Measurements from ENCODE around the gene FBXO47. TPM values are rescaled to one million over a fixed set of nuclear protein-coding genes. Genes with fewer than 3 reads are reported as not detected.

Gene FBXO47
- polyA plus RNA-seq (ENCODE audit: insufficient read length): not detected

GRCh38 chr17:38967290-38967738 lies at the start of gene FBXO47:
FBXO47 (minus strand) TSS chr17:38967403; CDS start chr17:38963025, 4,378 bp downstream.
- peak; percentile 58 for DNase-seq (ENCODE audit: low read depth)

- DNase-seq (ENCODE audit: low read depth): no peak
Measured at GRCh38 chr17:39016193-39017153, 49.3 kb upstream of the FBXO47 start.

DNA sequence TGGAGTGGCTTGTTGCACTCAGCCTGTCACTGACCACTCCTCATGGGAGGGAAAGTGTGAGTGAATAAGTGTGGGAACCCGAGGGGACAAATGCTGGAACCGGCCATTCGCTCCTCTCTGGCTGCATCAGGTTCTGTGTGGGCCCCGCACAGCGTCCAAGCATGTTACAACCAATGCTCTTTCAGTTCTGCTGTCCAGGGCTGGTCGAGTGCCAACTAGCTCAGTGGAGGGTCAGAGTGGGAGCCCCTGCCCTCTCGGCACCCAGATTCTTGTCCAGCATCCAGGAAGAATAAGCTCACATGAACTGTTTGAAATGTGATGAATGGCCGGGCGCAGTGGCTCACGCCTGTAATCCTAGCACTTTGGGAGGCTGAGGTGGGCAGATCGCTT lies 48.3 kb upstream of the FBXO47 start:
- DNase-seq (ENCODE audit: low read depth): no peak

DNA sequence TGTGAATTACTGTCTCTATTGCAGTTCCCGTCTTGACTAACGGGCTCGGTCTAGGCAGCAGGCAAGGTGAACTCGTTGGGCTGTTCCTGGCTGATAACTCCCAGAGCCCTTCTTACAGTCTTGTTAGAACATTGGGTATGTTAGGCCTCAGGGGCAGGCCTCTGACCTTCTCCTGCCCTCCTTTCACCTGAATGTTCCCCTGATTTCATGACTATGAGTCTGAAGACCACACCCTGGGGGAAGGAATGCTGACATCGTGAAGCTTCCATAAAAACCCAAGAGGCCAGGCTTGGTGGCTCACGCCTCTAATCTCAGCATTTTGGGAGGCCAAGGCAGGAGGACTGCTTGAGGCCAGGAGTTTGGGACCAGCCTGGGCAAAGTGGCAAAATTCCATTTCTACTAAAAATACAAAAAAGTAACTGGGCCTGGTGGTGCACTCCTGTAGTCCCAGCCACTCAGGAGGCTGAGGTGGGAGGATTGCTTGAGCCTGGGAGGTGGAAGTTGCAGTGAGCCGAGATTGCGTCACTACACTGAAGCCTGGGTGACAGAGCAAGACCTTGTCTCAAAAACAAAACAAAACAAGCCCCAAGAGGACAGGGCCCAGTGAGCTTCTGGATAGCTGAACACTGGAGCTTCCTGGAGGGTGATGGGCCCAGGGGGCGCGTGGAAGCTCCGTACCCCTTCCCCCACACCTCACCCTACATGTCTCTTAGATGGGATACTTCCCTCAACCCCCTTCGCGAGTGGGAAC lies 47.8 kb upstream of the FBXO47 start:
- DNase-seq (ENCODE audit: low read depth): no peak

DNA sequence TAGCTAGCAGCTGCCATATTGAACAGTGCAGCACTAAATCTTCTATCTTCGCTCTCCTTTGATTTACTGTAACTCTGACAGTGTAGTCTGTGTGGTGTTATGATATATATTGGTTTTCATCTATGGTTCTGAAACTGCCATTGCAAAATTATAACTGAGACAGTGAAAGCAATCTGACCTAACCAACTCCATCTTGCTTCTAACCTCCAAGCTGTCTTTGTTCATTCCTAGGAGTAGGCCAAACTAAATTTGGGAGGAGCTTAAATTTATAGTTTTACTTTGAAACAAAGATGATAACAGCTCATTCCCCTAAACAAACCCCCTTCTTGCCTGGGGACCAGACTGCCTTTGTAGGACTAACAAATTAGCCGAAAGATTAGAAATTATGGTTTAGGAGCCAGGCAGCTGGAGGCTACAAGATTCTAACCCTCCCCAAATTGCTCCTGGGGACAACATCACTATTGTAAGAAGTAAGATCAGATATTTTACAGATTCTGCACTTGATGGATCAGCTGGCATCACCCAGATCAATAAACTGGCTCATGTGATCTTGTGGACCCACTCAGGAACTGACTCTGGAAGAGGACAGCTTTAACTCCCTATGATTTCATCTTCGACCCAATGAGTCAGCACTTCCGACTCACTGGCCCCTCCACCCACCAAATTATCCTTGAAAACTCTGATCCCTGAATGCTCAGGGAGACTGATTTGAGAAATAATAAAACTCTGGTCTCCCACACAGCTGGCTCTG lies 47.0 kb upstream of the FBXO47 start:
- no peak for DNase-seq (ENCODE audit: low read depth)

- DNase-seq (ENCODE audit: low read depth): no peak
Measured at GRCh38 chr17:39012725-39013124, 45.5 kb upstream of the FBXO47 start.

- no peak for DNase-seq (ENCODE audit: low read depth)
Measured at GRCh38 chr17:39011907-39012468, 44.8 kb upstream of the FBXO47 start.

- no peak for DNase-seq (ENCODE audit: low read depth)
Measured at GRCh38 chr17:39009581-39010001, 42.4 kb upstream of the FBXO47 start.

DNA sequence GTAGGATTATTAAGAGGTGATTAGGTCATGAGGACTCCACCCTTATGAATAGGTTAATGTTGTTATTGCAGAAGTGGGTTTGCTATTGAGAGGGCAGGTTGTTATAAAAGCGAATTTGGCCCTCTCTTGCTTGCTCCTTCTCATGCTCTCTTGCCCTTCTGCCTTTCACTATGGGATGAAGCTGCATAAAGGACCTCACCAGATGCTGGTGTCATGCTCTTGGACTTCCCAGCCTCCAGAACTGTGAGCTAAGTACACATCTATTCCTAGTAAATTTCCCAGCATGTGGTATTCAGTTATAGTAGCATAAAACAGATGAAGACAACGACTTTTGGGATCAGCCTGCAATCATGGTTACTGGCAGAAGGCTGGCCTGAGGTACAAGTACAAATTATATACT lies 41.4 kb upstream of the FBXO47 start:
- DNase-seq (ENCODE audit: low read depth): no peak

DNA sequence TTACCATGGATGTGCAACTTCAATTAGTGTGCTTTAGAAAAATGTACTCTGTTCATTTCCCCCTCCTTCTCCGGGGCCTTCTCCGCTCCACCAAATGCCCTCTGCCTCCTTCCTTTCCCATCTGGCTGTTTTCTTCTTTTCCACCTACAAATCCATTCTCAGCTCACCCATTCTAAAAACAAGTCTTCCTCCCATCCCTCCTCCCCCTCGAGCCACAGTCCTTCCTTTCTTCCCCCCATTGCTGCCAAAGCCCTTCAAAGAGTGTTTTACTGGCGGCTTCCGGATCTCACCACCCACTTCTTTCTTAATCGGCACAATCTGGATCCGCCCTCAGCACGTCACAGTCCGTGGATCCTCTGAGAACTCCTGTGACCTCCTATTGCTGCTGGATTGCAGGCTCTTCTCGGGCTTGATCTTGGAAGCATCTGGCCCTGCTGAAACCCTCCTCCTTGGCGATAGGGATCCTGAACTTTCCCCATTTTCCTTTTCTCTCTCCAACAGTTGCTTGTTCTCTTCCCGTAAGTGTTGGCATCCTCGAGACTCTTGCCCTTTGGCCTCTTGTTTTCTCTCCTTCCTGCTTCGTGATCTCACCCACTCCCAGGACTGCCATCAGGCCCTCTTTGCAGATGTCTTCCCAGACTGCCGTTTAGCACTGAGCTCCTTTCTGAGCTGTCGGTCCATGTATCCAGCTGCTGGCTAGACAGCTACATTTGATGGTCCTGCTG lies 36.0 kb upstream of the FBXO47 start:
- no peak for DNase-seq (ENCODE audit: low read depth)

DNA sequence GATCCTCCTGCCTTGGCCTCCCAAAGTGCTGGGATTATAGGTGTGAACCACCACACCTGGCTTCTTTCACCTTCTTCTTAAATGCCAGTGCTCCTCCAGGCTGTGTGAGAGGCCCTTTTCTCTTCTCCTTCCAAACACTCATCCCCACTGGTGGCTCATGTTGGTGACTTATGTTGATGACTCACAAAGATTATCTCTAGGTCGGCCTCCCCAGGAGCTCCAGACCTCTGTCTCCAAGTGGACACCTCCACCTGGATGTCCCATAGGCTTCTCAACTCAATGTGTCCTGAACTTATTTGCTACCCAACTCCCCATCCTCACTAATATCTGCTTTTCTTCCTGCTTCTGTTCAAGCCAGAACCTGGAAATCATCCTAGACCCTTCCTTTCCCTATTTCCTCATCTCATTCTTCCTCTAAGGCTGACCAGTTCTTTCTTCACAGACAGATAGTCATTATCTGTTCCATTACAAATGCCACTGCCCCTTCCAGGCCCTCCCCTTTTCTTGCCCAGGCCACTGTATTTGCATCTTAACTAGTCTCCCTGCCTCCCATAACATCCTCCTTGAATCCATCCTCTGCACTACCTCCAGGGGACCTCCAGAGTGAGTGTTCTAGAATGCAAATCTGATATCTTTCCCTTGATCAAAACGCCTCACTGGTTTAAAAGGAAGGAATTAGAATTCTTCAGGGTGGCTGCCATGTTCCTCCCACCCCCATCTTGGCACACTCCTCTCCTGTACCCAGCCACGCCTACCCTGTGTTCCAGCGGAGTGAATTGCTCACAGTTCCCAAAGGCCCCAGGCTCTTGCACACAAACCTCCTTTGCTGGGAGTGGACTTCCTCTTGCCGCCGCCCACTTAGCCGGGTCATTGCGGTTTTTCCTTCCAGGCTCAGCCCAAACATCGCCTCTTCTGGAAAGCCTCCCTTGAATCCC lies 34.8 kb upstream of the FBXO47 start:
- no peak for DNase-seq (ENCODE audit: low read depth)

DNA sequence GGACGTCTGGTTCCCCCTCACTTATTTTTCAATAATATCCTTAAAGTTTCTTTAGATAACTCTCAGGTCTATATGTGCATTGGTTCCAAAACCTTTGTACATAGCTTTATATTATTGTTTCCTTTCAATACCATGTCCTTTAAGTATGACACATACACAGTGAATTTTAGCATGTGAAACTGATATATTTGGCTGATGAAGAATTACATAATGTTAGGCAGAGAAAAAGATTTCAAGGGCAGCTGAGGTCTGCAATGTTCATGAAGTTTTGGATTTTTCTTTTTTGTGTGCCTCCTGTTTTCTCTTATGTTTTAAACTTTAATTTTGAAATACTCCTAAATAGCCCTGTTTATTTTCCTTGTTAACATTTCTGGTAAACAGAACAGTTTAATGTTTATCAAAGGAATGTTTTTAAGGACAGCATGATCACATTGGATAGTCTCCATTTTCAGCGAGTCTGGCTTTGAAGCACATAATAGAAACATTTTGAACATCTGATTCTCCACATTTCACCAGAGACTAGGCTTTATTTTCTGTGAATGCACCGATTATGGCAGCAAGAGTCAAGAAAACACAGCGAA lies 32.9 kb upstream of the FBXO47 start:
- no peak for DNase-seq (ENCODE audit: low read depth)

- DNase-seq (ENCODE audit: low read depth): no peak
Measured at GRCh38 chr17:38996660-38997337, 29.6 kb upstream of the FBXO47 start.

DNA sequence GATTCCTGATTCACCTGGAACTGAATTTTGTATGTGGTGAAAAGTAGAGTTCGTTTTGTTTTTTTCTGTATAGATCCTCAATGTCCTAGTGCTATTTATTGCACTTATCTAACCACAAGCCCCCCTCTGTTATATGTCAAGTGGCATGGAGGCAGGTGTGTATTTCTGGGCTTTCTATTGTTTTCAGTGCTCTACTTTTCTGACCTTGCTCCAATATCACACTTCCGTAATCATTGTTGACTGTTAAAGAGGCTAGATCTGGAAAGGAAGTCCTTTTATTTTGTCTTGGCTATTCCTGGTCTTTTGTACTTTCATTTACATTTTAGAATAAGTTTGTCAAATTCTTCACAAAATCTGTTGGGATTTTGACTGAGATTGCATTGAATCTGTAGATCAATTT lies 26.8 kb upstream of the FBXO47 start:
- DNase-seq (ENCODE audit: low read depth): no peak

- no peak for DNase-seq (ENCODE audit: low read depth)
Measured at GRCh38 chr17:38984666-38985065, 17.5 kb upstream of the FBXO47 start.

- DNase-seq (ENCODE audit: low read depth): peak; percentile 69
Measured at GRCh38 chr17:38982858-38983746, 15.9 kb upstream of the FBXO47 start.

- DNase-seq (ENCODE audit: low read depth): no peak
Measured at GRCh38 chr17:38981636-38982035, 14.4 kb upstream of the FBXO47 start.

Measured in forelimb muscle (tissue), 1 donor.